Duodenal mucosa (tissue), 2 donors: ENCODE results near the gene LEMD2.

Experiments used
- H3K27ac ChIP-seq: one replicate; pipeline ENCODE4 v1.7.0; 2013; ENCODE audit warnings: low read depth, low read length
- H3K27me3 ChIP-seq, 2 donors: one replicate each; pipeline ENCODE4 v1.7.0; 2013; ENCODE audit warnings: low read length in 2 of 2, control low read depth in 1 of 2; ENCODE audit not compliant: insufficient read depth in 2 of 2, control insufficient read depth in 1 of 2
- H3K36me3 ChIP-seq, 2 donors: one replicate each; pipeline ENCODE4 v1.7.0; 2013; ENCODE audit warnings: low read length in 2 of 2, control low read depth in 1 of 2; ENCODE audit not compliant: insufficient read depth in 2 of 2, control insufficient read depth in 1 of 2
- H3K4me1 ChIP-seq, 2 donors: one replicate each; pipeline ENCODE4 v1.7.0; 2013; ENCODE audit warnings: low read length in 2 of 2, control low read depth in 1 of 2; ENCODE audit not compliant: insufficient read depth in 2 of 2, control insufficient read depth in 1 of 2
- H3K4me3 ChIP-seq, 2 donors: one replicate each; pipeline ENCODE4 v1.7.0; 2013; ENCODE audit warnings: low read length in 2 of 2, low read depth in 1 of 2
- H3K9ac ChIP-seq, 2 donors: one replicate each; pipeline ENCODE4 v1.7.0; 2013; ENCODE audit warnings: low read length in 2 of 2, low read depth in 1 of 2
- H3K9me3 ChIP-seq, 2 donors: one replicate each; pipeline ENCODE4 v1.7.0; 2013; ENCODE audit warnings: low read length in 2 of 2, control low read depth in 1 of 2; ENCODE audit not compliant: control insufficient read depth in 1 of 2

The LEMD2 gene

DNA sequence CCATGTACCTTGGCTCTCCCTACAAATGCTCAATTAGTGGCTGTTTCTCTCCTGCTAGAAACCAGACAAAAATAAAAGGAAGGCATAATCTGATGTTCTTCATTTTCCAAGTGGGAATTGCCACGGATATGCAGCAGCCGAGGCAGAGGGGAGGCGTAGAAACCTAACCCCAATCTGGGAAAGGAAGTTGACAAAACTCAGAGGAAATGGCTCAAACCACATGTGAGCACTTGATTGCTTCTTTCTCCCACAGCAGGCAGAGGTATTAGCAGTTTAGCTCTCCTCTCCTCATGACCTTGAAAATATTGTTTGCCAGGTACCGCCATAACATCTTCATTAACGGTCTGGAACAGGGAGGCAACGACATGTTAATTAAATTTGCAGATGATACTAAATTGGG lies 18.7 kb upstream of the LEMD2 start:
- no peak overlapping the region for H3K9ac ChIP-seq
- peaks cover 5 to 34% of the 10 kb centered on the region in 2 donors for H3K27me3 ChIP-seq
- H3K36me3 ChIP-seq: no peaks in the 10 kb centered on the region
- no peaks in the 10 kb centered on the region for H3K9me3 ChIP-seq
- H3K4me1 ChIP-seq: peaks cover 0 to 3% of the 10 kb centered on the region in 2 donors
- H3K4me3 ChIP-seq: no peak overlapping the region
- no peak overlapping the region for H3K27ac ChIP-seq

GRCh38 chr6:33806841-33807240 lies 17.9 kb upstream of the LEMD2 start:
- Histone ChIP-seq H3K4me3 (no peak overlapping the region), H3K4me1 (peaks cover 0 to 3% of the 10 kb centered on the region in 2 donors), H3K9me3 (no peaks in the 10 kb centered on the region)

GRCh38 chr6:33803571-33804053 lies 14.7 kb upstream of the LEMD2 start, which contains the start of gene MLN:
MLN (minus strand) TSS chr6:33804003; CDS start chr6:33801163, 2,840 bp downstream.
- Histone ChIP-seq H3K9me3 (no peaks in the 10 kb centered on the region), H3K27me3 (peaks cover 10 to 12% of the 10 kb centered on the region in 2 donors), H3K27ac (no peak within 1 kb of the TSS), H3K36me3 (no peaks in the 10 kb centered on the region), H3K4me3 (no peak within 1 kb of the TSS), H3K9ac (no peak within 1 kb of the TSS), H3K4me1 (peaks cover 0 to 3% of the 10 kb centered on the region in 2 donors)

More at GRCh38 chr6:33806841-33807240, 17.9 kb upstream of the LEMD2 start:
- no peaks in the 10 kb centered on the region for H3K36me3 ChIP-seq
- H3K27ac ChIP-seq: no peak overlapping the region
- H3K9ac ChIP-seq: no peak overlapping the region
- peaks cover 5 to 31% of the 10 kb centered on the region in 2 donors for H3K27me3 ChIP-seq

DNA sequence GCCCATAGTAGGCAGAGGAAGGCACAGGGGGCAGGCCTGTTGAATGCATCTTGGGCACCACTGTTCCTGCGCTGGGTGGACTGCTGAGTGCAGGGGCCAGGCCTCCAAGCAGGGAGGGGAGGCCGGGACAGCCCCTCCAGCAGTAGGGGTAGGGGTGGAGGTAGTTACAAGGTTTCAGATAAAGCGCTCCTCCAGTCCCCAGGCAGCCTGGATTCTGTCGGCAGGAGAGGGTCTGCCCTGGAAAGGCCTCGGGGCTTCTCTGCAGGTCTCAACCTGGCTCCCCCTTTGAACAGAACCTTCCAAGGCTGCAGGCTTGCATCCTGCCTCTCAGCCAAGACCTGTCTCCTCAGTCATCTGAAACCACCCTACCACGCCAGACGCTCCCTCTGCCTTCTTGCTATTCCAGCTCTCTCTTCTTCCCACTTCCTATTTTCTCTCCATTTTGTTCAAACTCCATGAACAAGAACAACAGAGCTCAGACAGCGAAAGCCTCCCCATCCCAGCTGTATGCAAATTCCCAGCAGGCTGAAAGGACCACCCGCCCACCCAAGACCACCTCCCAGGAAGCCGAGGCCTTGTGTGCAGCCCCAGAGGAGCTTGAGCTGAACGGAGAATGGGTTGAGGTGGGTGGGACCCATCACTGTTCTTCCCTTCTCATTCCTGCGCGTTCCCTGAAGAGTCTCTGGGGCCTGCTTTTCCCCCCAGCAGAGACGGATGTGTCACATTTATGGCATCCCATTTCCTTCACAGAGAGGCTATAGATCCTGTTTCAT lies 13.4 kb upstream of the LEMD2 start:
- H3K27me3 ChIP-seq: peaks cover 3 to 10% of the 10 kb centered on the region in 2 donors
- no peak overlapping the region for H3K9ac ChIP-seq
- H3K4me1 ChIP-seq: no peaks in the 10 kb centered on the region
- no peaks in the 10 kb centered on the region for H3K9me3 ChIP-seq
- no peaks in the 10 kb centered on the region for H3K36me3 ChIP-seq
- no peak overlapping the region for H3K4me3 ChIP-seq
- no peak overlapping the region for H3K27ac ChIP-seq

DNA sequence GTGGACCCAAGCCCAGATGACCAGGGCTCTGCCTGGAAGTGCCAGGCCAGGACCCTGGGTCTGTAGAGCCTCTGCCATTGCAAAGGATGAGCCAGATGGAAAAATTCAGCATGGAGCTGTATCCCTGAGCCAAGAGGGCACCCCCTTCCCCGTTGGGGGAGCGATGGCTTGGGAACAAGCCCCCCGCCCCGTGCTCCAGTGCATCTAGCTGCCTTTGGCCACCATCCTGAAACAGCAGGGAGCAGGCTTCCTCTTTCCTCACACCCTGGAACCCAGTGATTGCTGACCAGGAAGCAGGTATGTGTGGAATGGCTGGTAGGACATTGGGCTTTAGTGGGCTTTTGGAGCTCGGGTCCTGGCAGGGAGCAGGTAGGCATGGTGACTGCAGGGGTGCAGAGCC lies 12.7 kb upstream of the LEMD2 start:
- no peaks in the 10 kb centered on the region for H3K4me1 ChIP-seq

GRCh38 chr6:33800248-33800969 lies 11.5 kb upstream of the LEMD2 start:
- H3K4me3 ChIP-seq: no peak overlapping the region
- H3K27me3 ChIP-seq: peaks cover 3 to 10% of the 10 kb centered on the region in 2 donors
- no peaks in the 10 kb centered on the region for H3K9me3 ChIP-seq
- H3K36me3 ChIP-seq: no peaks in the 10 kb centered on the region
- no peak overlapping the region for H3K9ac ChIP-seq
- H3K27ac ChIP-seq: no peak overlapping the region
- H3K4me1 ChIP-seq: peaks cover 2 to 3% of the 10 kb centered on the region in 2 donors

More for the DNA sequence above, 12.7 kb upstream of the LEMD2 start:
- no peak overlapping the region for H3K27ac ChIP-seq
- no peaks in the 10 kb centered on the region for H3K9me3 ChIP-seq
- H3K36me3 ChIP-seq: no peaks in the 10 kb centered on the region
- H3K27me3 ChIP-seq: peaks cover 3 to 10% of the 10 kb centered on the region in 2 donors
- H3K9ac ChIP-seq: no peak overlapping the region
- H3K4me3 ChIP-seq: no peak overlapping the region

GRCh38 chr6:33799454-33800113 lies 10.7 kb upstream of the LEMD2 start:
- H3K36me3 ChIP-seq: no peaks in the 10 kb centered on the region
- H3K27me3 ChIP-seq: peaks cover 3 to 10% of the 10 kb centered on the region in 2 donors
- no peaks in the 10 kb centered on the region for H3K9me3 ChIP-seq

DNA sequence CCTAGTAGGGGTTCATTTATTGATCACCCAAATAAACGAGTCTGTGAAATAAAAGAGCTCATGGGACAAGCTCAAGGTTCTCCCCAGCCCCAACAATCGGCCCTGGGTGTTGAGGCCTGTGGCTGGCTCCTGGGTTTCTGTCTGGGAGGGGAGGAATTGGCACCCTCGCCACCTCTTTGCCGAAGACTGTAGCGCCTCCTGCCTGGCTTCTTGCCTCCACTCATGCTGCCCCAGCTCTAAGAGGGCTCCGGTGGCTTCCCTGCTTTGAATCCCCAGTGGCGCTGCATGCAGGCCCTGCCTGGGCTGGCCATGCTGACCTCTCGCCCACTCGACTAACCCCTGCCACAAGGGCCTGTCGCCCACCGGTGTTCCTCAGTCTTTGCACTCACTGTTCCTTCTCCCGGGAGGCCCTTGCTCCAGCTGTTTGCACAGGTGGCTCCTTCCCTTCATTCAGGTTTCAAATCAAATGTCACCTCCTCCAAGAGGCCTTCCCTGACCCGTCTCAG lies 9.5 kb upstream of the LEMD2 start:
- no peak overlapping the region for H3K27ac ChIP-seq
- H3K4me3 ChIP-seq: no peak overlapping the region
- H3K4me1 ChIP-seq: peaks cover 15% of the 10 kb centered on the region in 2 donors

More at GRCh38 chr6:33799454-33800113, 10.7 kb upstream of the LEMD2 start:
- H3K4me1 ChIP-seq: peaks cover 8 to 9% of the 10 kb centered on the region in 2 donors
- H3K27ac ChIP-seq: no peak overlapping the region
- H3K4me3 ChIP-seq: no peak overlapping the region
- no peak overlapping the region for H3K9ac ChIP-seq

GRCh38 chr6:33797626-33798342 lies 8.9 kb upstream of the LEMD2 start:
- no peaks in the 10 kb centered on the region for H3K9me3 ChIP-seq
- H3K27ac ChIP-seq: no peak overlapping the region
- H3K9ac ChIP-seq: no peak overlapping the region
- no peaks in the 10 kb centered on the region for H3K36me3 ChIP-seq
- H3K27me3 ChIP-seq: peaks cover 0 to 5% of the 10 kb centered on the region in 2 donors
- peaks cover 15% of the 10 kb centered on the region in 2 donors for H3K4me1 ChIP-seq
- no peak overlapping the region for H3K4me3 ChIP-seq

More for the DNA sequence above, 9.5 kb upstream of the LEMD2 start:
- Histone ChIP-seq H3K36me3 (no peaks in the 10 kb centered on the region), H3K9ac (no peak overlapping the region), H3K9me3 (no peaks in the 10 kb centered on the region), H3K27me3 (peaks cover 0 to 5% of the 10 kb centered on the region in 2 donors)
